H1 (cell line): ENCODE results near the gene TOMM34. TPM values are rescaled to one million over a fixed set of nuclear protein-coding genes. Genes with fewer than 3 reads are reported as not detected.

Experiments
- CTCF ChIA-PET: fragments of 300-600 bp; sonication (Branson Sonifier 250); formaldehyde crosslinking; loops from one replicate; lab custom pipeline; 2021; ENCODE audit not compliant: partially characterized antibody; lab: Charles Lee
- POLR2A ChIA-PET: fragments of 300-600 bp; sonication (Branson Sonifier 250); formaldehyde crosslinking; loops from one replicate; lab custom pipeline; 2021; ENCODE audit warnings: inconsistent platforms; ENCODE audit not compliant: partially characterized antibody; lab: Charles Lee
- DNase-seq, 2 experiments: peaks; one replicate each; pipeline versions ENCODE4 v3.0.0 to v3.0.0-alpha.2; 2010 to 2022; ENCODE audit warnings: low spot score in 2 of 2, low read depth in 1 of 2, mixed read lengths in 1 of 2
- FAIRE-seq: peaks from 2 replicates; lab custom pipeline; 2011; peaks lifted over from hg19 to GRCh38; lab: Jason Lieb, UNC
- H2AFZ ChIP-seq: 2 replicates; pipeline ENCODE4 v1.8.1; 2012; ENCODE audit warnings: low read length, inconsistent platforms
- H2AK5ac ChIP-seq: 2 replicates; pipeline ENCODE4 v1.6.1; 2013; ENCODE audit warnings: low read depth, low read length
- H2BK120ac ChIP-seq: replicated peaks from 2 replicates; pipeline ENCODE3; 2013; ENCODE audit warnings: low read depth, low read length, inconsistent platforms
- H2BK12ac ChIP-seq: 2 replicates; pipeline ENCODE4 v1.6.1; 2013; ENCODE audit warnings: low read depth, low read length
- H2BK15ac ChIP-seq: 2 replicates; pipeline ENCODE4 v1.6.1; 2013; ENCODE audit warnings: low read length
- H2BK20ac ChIP-seq: 2 replicates; pipeline ENCODE4 v1.6.1; 2013; ENCODE audit warnings: low read length
- H2BK5ac ChIP-seq: 2 replicates; pipeline ENCODE4 v1.6.1; 2013; ENCODE audit warnings: low read depth, low read length
- H3K14ac ChIP-seq: 2 replicates; pipeline ENCODE4 v1.6.1; 2013; ENCODE audit warnings: inconsistent platforms; ENCODE audit not compliant: insufficient read length
- H3K18ac ChIP-seq: 2 replicates; pipeline ENCODE4 v1.6.1; 2013; ENCODE audit warnings: low read length; ENCODE audit errors: extremely low read depth
- H3K23ac ChIP-seq: 2 replicates; pipeline ENCODE4 v1.6.1; 2013; ENCODE audit warnings: inconsistent platforms; ENCODE audit not compliant: insufficient read length
- H3K23me2 ChIP-seq: 2 replicates; pipeline ENCODE4 v1.6.1; 2013; ENCODE audit warnings: low read depth, low read length
- H3K27ac ChIP-seq: 2 replicates; pipeline ENCODE4 v1.6.1; 2011; ENCODE audit warnings: low read depth, low read length, inconsistent platforms
- H3K27me3 ChIP-seq, 4 experiments: replicated peaks in 1 of 4; 1 replicate in 1 of 4; 2 replicates in 3 of 4; pipeline versions ENCODE4 v1.6.1 to v1.8.1; 2011 to 2013; ENCODE audit warnings: low read length in 3 of 4, mild to moderate bottlenecking in 3 of 4, inconsistent platforms in 2 of 4, mixed read lengths in 2 of 4, moderate library complexity in 1 of 4; ENCODE audit not compliant: control insufficient read depth in 3 of 4, insufficient read depth in 3 of 4; ENCODE audit errors: extremely low read depth in 1 of 4
- H3K36me3 ChIP-seq, 4 experiments: 2 replicates each; pipeline versions ENCODE4 v1.6.1 to v1.8.1; 2011 to 2013; ENCODE audit warnings: mild to moderate bottlenecking in 4 of 4, low read length in 3 of 4, moderate library complexity in 2 of 4, control low read depth in 1 of 4, inconsistent platforms in 1 of 4; ENCODE audit not compliant: insufficient read depth in 4 of 4, control insufficient read depth in 2 of 4
- H3K4ac ChIP-seq: replicated peaks from 2 replicates; pipeline ENCODE3; 2013; ENCODE audit warnings: low read length, low read depth, mixed read lengths, inconsistent platforms; ENCODE audit not compliant: insufficient read length
- H3K4me1 ChIP-seq, 4 experiments: replicated peaks in 1 of 4; 1 replicate in 1 of 4; 2 replicates in 3 of 4; pipeline versions ENCODE4 v1.6.1 to v1.8.1; 2011 to 2013; ENCODE audit warnings: low read length in 3 of 4, inconsistent platforms in 2 of 4, mixed read lengths in 1 of 4; ENCODE audit not compliant: insufficient read depth in 4 of 4, control insufficient read depth in 3 of 4
- H3K4me2 ChIP-seq, 2 experiments: 2 replicates each; pipeline versions ENCODE4 v1.6.1 to v1.8.1; 2011 to 2013; ENCODE audit warnings: low read depth in 2 of 2, low read length in 2 of 2, control low read depth in 1 of 2, inconsistent platforms in 1 of 2, mild to moderate bottlenecking in 1 of 2; ENCODE audit not compliant: insufficient read depth in 1 of 2
- H3K4me3 ChIP-seq, 4 experiments: fragments of 200-600, 300-600 bp in 1 of 4; sonication (generic), shearing (Covaris generic), sonication (Bioruptor Twin) in 1 of 4; 2 replicates each; pipeline versions ENCODE4 v1.5.1 to v1.8.1; 2011 to 2016; ENCODE audit warnings: low read length in 4 of 4, low read depth in 3 of 4, control low read depth in 2 of 4, inconsistent platforms in 2 of 4, mild to moderate bottlenecking in 2 of 4, mixed read lengths in 1 of 4, moderate library complexity in 1 of 4; ENCODE audit not compliant: insufficient read depth in 2 of 4; ENCODE audit errors: extremely low read depth in 1 of 4
- H3K56ac ChIP-seq: replicated peaks from 2 replicates; pipeline ENCODE3; 2013; ENCODE audit warnings: low read depth, mild to moderate bottlenecking, mixed read lengths, low read length, inconsistent platforms; ENCODE audit not compliant: insufficient read length
- H3K79me1 ChIP-seq: 2 replicates; pipeline ENCODE4 v1.6.1; 2013; ENCODE audit warnings: low read depth, low read length, control low read depth
- H3K79me2 ChIP-seq, 2 experiments: 2 replicates each; pipeline versions ENCODE4 v1.6.1 to v1.8.1; 2012 to 2013; ENCODE audit warnings: low read length in 2 of 2, mild to moderate bottlenecking in 2 of 2, inconsistent platforms in 1 of 2; ENCODE audit not compliant: insufficient read depth in 2 of 2, control insufficient read depth in 1 of 2
- H3K9ac ChIP-seq, 4 experiments: replicated peaks in 1 of 4; 1 replicate in 1 of 4; 2 replicates in 3 of 4; pipeline versions ENCODE4 v1.6.1 to v1.8.1; 2011 to 2013; ENCODE audit warnings: low read depth in 3 of 4, low read length in 3 of 4, control low read depth in 2 of 4, mild to moderate bottlenecking in 2 of 4, moderate library complexity in 2 of 4, inconsistent platforms in 1 of 4; ENCODE audit errors: extremely low read depth in 1 of 4
- H3K9me3 ChIP-seq, 2 experiments: 2 replicates each; pipeline versions ENCODE4 v1.6.1 to v1.8.1; 2012 to 2013; ENCODE audit warnings: mild to moderate bottlenecking in 2 of 2, moderate library complexity in 2 of 2, control low read depth in 1 of 2, inconsistent platforms in 1 of 2, low read depth in 1 of 2, low read length in 1 of 2, mixed read lengths in 1 of 2; ENCODE audit not compliant: insufficient read depth in 2 of 2
- H4K20me1 ChIP-seq, 2 experiments: replicated peaks in 1 of 2; 2 replicates each; pipeline versions ENCODE3 to v1.8.1; 2011 to 2013; ENCODE audit warnings: inconsistent platforms in 2 of 2, low read length in 2 of 2, mild to moderate bottlenecking in 1 of 2; ENCODE audit not compliant: insufficient read depth in 2 of 2, control insufficient read depth in 1 of 2
- H4K5ac ChIP-seq: 2 replicates; pipeline ENCODE4 v1.6.1; 2013; ENCODE audit warnings: low read length, low read depth, mixed read lengths, inconsistent platforms; ENCODE audit not compliant: insufficient read length
- H4K8ac ChIP-seq: 2 replicates; pipeline ENCODE4 v1.8.0; 2013; ENCODE audit warnings: mild to moderate bottlenecking, moderate library complexity, low read length, inconsistent platforms; ENCODE audit not compliant: insufficient read depth; ENCODE audit errors: extremely low read depth
- H4K91ac ChIP-seq: replicated peaks from 2 replicates; pipeline ENCODE3; 2013; ENCODE audit warnings: low read length, mixed read lengths, inconsistent platforms; ENCODE audit not compliant: insufficient read length
- CEBPB ChIP-seq: IDR thresholded peaks from 2 replicates; pipeline ENCODE4 v1.6.1; 2012; ENCODE audit warnings: low read depth, low read length
- POLR2A ChIP-seq, 2 experiments: IDR thresholded peaks; 1 replicate in 1 of 2; 2 replicates in 1 of 2; pipeline ENCODE4 v1.6.1; 2011; ENCODE audit warnings: low read depth in 2 of 2, low read length in 2 of 2, mild to moderate bottlenecking in 2 of 2; ENCODE audit errors: control extremely low read depth in 1 of 2
- SIX5 ChIP-seq: IDR thresholded peaks from 2 replicates; pipeline ENCODE4 v1.6.1; 2011; ENCODE audit warnings: mild to moderate bottlenecking, low read depth, low read length
- SP1 ChIP-seq: IDR thresholded peaks from 2 replicates; pipeline ENCODE4 v1.6.1; 2011; ENCODE audit warnings: low read depth, low read length
- WGBS, 2 experiments: shearing (Covaris generic) in 1 of 2; methylation state at CpG; one replicate each; pipeline versions ENCODE4 v1.1.6 to v1.1.7; 2013 to 2015; ENCODE audit warnings: low lambda C conversion rate in 2 of 2, mixed read lengths in 2 of 2, inconsistent platforms in 1 of 2, low coverage in 1 of 2, missing lambda C conversion rate in 1 of 2; ENCODE audit not compliant: insufficient replicate concordance in 2 of 2, insufficient coverage in 1 of 2, insufficient read length in 1 of 2; ENCODE audit errors: extremely low coverage in 1 of 2, missing lambda C conversion rate in 1 of 2; 5-methylcytosine and 5-hydroxymethylcytosine counted together
- polyA plus RNA-seq, 7 experiments: library from polyadenylated mRNA; depleted of rRNA in 3 of 7; stranded (reverse) in 5 of 7; unstranded in 2 of 7; fragments of >200 nt in 5 of 7; fragments of 200-250 nt in 2 of 7; gene quantifications; 1 replicate in 5 of 7; 2 replicates in 1 of 7; 4 replicates in 1 of 7; pipeline versions ENCODE4 v1.2.1 to v1.2.3, GENCODE V29; 2011 to 2013; ENCODE audit warnings: missing spikeins in 2 of 7, mixed read lengths in 2 of 7
- total RNA-seq: library from RNA; stranded (reverse); fragmentation: NEBNext Ultra II Directional; extraction: Animal tissue kit (Norgen Biotek cat#: 25700); gene quantifications from 2 replicates; pipeline ENCODE4 v1.2.1, GENCODE V29; 2021
- TF ChIP-seq, protein P1 (sequence below): IDR thresholded peaks from 2 replicates; pipeline ENCODE4 v1.6.1; 2012; ENCODE audit warnings: inconsistent platforms

TOMM34 gene
- total and polyA plus RNA-seq, 2 of the 8 experiments (the other 6 are each of a cell fraction or from before 2014, with no cell fraction given): 32.1 to 35.1 TPM

DNA sequence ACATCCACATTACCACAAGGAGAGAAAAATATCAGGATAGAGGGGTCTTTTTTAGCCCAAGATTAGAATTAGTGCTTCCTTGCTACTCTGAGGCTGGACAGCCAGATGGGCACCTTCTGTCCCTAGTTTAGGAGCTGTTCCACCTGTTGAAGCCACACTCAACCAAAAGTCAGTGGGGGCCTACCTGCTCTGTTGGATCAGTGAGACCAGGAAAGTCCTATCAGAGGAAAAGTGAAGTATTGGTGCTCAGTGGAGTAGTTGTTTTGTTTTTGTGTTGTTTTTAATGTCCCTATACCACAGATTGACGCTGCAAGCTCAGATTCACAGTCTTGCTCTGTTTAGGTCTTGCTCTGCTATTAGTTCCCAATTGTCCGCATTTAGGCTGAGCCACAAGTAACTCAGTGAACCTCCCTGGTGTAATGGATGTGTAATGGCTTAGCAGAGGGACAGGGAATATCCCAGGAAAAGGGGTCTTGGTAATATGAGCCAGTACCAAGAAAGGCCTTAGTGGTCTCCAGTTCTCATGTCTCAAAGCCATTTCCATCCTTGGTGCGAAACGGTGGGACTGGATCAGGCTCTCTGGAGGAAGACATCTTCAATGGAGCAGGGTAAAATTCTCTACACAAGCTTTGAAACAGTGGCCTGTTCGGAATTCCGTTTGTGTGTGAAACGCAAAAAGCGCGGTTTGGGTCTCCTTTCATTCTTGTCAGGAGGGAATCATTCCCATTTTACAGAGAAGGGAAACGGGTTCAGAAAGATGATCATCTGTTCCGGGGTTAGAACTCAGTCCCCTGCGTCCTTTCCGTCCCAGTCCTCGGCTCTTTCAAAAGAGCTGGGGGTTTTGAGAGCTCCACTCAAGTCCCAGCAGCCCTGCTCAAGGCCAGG, 51.0 kb downstream of the TOMM34 start:
- ChIA-PET CTCF (interaction anchor here (0.7 to 2.1 kb wide), 7 partner anchors 17 to 293 kb away, joined by 3 to 7 read pairs (median 4); no protein-coding TSS in a partner anchor), POLR2A (interaction anchor here (0.6 to 5.3 kb wide), 15 partner anchors 8 to 226 kb away, joined by 3 to 38 read pairs (median 4); partner anchors contain the start of gene YWHAB)

More for the DNA sequence above, 51.0 kb downstream of the TOMM34 start:
- H3K23me2 ChIP-seq: peaks cover 2% of the 10 kb centered on the region; the same call in 1 of the 2 replicates
- no peaks in the 10 kb centered on the region for H3K27me3 ChIP-seq
- H2AK5ac ChIP-seq: no peak overlapping the region
- H3K18ac ChIP-seq: no peak overlapping the region
- H3K4ac ChIP-seq: no peak overlapping the region
- H3K56ac ChIP-seq: no peak overlapping the region
- H4K91ac ChIP-seq: no peak overlapping the region
- peak overlapping the region; percentile 65 to 89 (median 82); a peak in 4 of 8 replicates for H3K4me3 ChIP-seq
- no peak overlapping the region for H2BK15ac ChIP-seq
- peaks cover 9 to 14% of the 10 kb centered on the region in 2 experiments for H4K20me1 ChIP-seq
- H2BK5ac ChIP-seq: no peak overlapping the region
- no peak for FAIRE-seq
- H3K79me1 ChIP-seq: peaks cover 2% of the 10 kb centered on the region; the same call in 1 of the 2 replicates
- peak overlapping the region; percentile 67 to 88 for H3K4me2 ChIP-seq
- TF ChIP-seq SIX5 (no peak), SP1 (no peak), CEBPB (no peak), POLR2A (IDR thresholded peaks at IDR 0.05; ENCODE audit: control extremely low read depth in 1 of 2, low read depth in 2 of 2, low read length in 2 of 2) (peak in 1 of 2 experiments; percentile 59; a peak in 2 of 3 replicates)
- TF ChIP-seq, protein P1, sequence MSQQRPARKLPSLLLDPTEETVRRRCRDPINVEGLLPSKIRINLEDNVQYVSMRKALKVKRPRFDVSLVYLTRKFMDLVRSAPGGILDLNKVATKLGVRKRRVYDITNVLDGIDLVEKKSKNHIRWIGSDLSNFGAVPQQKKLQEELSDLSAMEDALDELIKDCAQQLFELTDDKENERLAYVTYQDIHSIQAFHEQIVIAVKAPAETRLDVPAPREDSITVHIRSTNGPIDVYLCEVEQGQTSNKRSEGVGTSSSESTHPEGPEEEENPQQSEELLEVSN: no peak
- no peaks in the 10 kb centered on the region for H3K9me3 ChIP-seq
- 45% methylated on average over 14 of the region's 14 CpGs; no CpG with 5 or more reads in 1 of the 2 experiments for WGBS, 2 experiments
- H2BK12ac ChIP-seq: no peak overlapping the region
- DNase-seq: no peak
- H3K9ac ChIP-seq: no peak overlapping the region
- no peak overlapping the region for H2BK120ac ChIP-seq
- H3K4me1 ChIP-seq: peaks cover 0 to 6% (median 1%) of the 10 kb centered on the region in 4 experiments; a peak in 5 of 7 replicates
- H3K23ac ChIP-seq: no peak overlapping the region
- H3K79me2 ChIP-seq: peaks cover 0 to 15% of the 10 kb centered on the region in 2 experiments; a peak in 1 of 4 replicates
- no peak overlapping the region for H3K14ac ChIP-seq
- no peak overlapping the region for H2AFZ ChIP-seq
- H2BK20ac ChIP-seq: no peak overlapping the region
- no peak overlapping the region for H3K27ac ChIP-seq
- peaks cover 25 to 46% (median 42%) of the 10 kb centered on the region in 4 experiments for H3K36me3 ChIP-seq
- no peak overlapping the region for H4K8ac ChIP-seq
- H4K5ac ChIP-seq: no peak overlapping the region
